ENCODE results near the gene CACNG7. TPM values are rescaled to one million over a fixed set of nuclear protein-coding genes. Genes with fewer than 3 reads are reported as not detected.

CACNG7 gene
- total RNA-seq, 4 donors from 2014 or later: 1.0 TPM; not detected in 3

DNA sequence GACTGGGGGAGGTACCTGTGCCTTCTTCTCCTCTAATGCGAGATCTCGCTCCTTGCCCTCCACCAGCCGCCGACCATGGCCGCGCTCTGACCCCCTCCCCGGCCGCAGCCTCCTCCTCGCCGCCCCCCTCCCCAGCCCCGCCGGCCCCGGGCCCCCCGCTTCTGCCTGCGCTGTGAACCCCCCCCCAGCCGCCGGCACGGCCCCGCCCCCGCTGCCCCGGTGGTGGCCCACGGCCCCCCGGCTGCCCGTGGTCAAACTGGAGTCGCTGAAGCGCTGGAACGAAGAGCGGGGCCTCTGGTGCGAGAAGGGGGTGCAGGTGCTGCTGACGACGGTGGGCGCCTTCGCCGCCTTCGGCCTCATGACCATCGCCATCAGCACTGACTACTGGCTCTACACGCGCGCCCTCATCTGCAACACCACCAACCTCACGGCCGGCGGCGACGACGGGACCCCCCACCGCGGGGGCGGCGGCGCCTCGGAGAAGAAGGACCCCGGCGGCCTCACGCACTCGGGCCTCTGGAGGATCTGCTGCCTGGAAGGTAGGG, 53.9 kb downstream of the CACNG7 start, which contains the start of gene CACNG8:
Gene CACNG8, plus strand, starts transcription at position 51 of the 545 bp plus-strand sequence.
- DNase-seq: no peak
- intact Hi-C loops (cut with DNase I; ENCODE audit: low total_unique reads): no loop called here
- TF ChIP-seq, protein P1, sequence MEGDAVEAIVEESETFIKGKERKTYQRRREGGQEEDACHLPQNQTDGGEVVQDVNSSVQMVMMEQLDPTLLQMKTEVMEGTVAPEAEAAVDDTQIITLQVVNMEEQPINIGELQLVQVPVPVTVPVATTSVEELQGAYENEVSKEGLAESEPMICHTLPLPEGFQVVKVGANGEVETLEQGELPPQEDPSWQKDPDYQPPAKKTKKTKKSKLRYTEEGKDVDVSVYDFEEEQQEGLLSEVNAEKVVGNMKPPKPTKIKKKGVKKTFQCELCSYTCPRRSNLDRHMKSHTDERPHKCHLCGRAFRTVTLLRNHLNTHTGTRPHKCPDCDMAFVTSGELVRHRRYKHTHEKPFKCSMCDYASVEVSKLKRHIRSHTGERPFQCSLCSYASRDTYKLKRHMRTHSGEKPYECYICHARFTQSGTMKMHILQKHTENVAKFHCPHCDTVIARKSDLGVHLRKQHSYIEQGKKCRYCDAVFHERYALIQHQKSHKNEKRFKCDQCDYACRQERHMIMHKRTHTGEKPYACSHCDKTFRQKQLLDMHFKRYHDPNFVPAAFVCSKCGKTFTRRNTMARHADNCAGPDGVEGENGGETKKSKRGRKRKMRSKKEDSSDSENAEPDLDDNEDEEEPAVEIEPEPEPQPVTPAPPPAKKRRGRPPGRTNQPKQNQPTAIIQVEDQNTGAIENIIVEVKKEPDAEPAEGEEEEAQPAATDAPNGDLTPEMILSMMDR (IDR thresholded peaks at IDR 0.05): no peak
- TF ChIP-seq POLR2A (IDR thresholded peaks at IDR 0.05): no peak
- no peak within 1 kb of the TSS for H3K4me3 ChIP-seq
- no peaks in the 10 kb centered on the region for H3K36me3 ChIP-seq
- no peak within 1 kb of the TSS for H3K27ac ChIP-seq
- H3K27me3 ChIP-seq: peaks cover 5 to 27% of the 10 kb centered on the region in 2 donors
- no peaks in the 10 kb centered on the region for H3K4me1 ChIP-seq
- no peaks in the 10 kb centered on the region for H3K9me3 ChIP-seq

DNA sequence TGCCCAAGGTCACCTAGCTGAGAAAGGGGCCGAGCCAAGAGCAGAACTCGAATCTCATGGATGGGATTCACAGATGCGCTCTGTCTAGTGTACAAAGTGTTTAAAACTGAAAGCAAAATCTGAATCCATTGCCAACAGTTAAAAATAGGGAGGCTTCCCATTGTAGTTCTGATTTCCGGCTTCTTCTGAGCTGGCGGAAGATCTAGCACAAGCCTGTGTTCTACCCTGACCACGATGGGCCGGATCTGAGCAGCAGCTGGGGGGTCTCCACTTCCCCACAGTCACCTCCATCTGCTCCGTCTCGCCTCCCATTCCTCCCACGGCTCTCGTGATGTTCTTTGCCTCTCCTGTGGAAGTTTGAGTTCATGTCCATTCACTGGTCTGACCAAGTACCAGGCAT, 56.0 kb downstream of the CACNG7 start:
- peaks cover 5 to 18% of the 10 kb centered on the region in 2 donors for H3K27me3 ChIP-seq
- H3K4me3 ChIP-seq: no peak overlapping the region
- H3K36me3 ChIP-seq: no peaks in the 10 kb centered on the region
- intact Hi-C loops (cut with DNase I; ENCODE audit: low total_unique reads): no loop called here
- no peak for TF ChIP-seq POLR2A (IDR thresholded peaks at IDR 0.05)
- TF ChIP-seq, protein P1 (IDR thresholded peaks at IDR 0.05): no peak
- DNase-seq: no peak
- H3K4me1 ChIP-seq: no peaks in the 10 kb centered on the region
- H3K9me3 ChIP-seq: no peaks in the 10 kb centered on the region
- H3K27ac ChIP-seq: no peak overlapping the region

DNA sequence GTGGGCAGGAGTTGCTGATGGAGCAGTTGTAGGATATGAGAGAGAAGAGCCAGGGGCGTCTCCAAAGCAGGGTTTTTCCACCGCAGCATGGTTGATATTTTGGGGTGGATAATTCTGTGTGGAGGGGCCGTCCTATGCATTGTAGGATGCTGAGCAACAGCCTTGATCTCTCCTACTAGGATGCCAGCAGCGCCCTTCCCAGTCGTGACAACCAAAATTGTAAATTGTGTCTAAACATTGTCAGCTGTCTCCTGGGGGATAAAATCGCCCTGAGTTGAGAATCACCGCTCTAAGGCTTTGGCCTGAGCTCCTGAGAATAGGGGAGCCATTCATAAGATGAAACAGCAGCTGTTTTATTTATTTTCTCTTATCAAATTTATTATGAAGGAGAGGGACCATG, 57.9 kb downstream of the CACNG7 start:
- Histone ChIP-seq H3K9me3 (no peaks in the 10 kb centered on the region), H3K4me1 (no peaks in the 10 kb centered on the region), H3K36me3 (no peaks in the 10 kb centered on the region), H3K4me3 (no peak overlapping the region), H3K27ac (no peak overlapping the region), H3K27me3 (peaks cover 0 to 2% of the 10 kb centered on the region in 2 donors)
- TF ChIP-seq, protein P1 (IDR thresholded peaks at IDR 0.05): no peak
- TF ChIP-seq POLR2A (IDR thresholded peaks at IDR 0.05): no peak
- DNase-seq: no peak
- intact Hi-C loops (cut with DNase I; ENCODE audit: low total_unique reads): no loop called here

DNA sequence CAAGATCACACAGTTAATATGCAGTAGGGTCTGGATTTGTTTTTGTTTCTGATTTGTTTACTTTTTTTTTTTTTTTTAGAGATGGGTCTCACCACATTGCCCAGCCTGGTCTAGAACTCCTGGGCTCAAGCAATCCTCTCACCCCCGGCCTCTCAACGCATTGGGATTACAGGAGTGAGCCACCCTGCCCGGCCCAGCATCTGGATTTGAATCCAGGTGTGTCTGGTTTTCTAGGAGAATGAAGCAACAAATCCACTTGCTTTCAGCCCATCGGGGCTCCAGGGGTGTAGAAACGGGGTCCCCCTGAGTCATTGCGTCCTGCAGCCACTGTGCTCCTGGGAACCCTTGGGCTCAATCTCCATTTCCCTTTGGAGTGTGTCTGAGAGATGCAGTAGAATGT, 60.3 kb downstream of the CACNG7 start:
- Histone ChIP-seq H3K27me3 (no peaks in the 10 kb centered on the region), H3K9me3 (no peaks in the 10 kb centered on the region), H3K4me1 (no peaks in the 10 kb centered on the region), H3K36me3 (no peaks in the 10 kb centered on the region), H3K4me3 (no peak overlapping the region), H3K27ac (no peak overlapping the region)
- TF ChIP-seq POLR2A (IDR thresholded peaks at IDR 0.05): no peak
- TF ChIP-seq, protein P1 (IDR thresholded peaks at IDR 0.05): no peak
- no peak for DNase-seq
- intact Hi-C loops (cut with DNase I; ENCODE audit: low total_unique reads): no loop called here

DNA sequence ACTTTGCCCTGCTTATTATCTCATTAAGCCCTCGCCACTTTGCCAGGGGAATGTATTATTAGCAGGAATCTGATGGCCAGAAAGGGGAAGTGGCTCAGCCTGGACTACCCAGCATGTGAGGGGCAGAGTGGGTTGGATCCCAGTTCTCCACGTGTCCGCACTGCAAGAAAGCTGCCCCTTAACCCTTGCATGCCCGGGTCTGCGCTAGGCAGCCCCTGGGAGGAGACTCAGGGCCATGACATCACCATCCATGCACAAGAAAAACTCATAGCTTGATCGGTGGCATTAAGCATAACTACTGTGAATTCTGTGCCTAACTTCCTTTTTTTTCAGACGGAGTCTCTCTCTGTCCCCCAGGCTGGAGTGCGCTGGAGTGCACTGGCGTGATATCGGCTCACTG, 62.6 kb downstream of the CACNG7 start:
- no peaks in the 10 kb centered on the region for H3K27me3 ChIP-seq
- TF ChIP-seq, protein P1 (IDR thresholded peaks at IDR 0.05): no peak
- DNase-seq: no peak
- no peak overlapping the region for H3K4me3 ChIP-seq
- H3K36me3 ChIP-seq: no peaks in the 10 kb centered on the region
- H3K4me1 ChIP-seq: no peaks in the 10 kb centered on the region
- no peaks in the 10 kb centered on the region for H3K9me3 ChIP-seq
- no peak overlapping the region for H3K27ac ChIP-seq
- intact Hi-C loops (cut with DNase I; ENCODE audit: low total_unique reads): no loop called here
